Measurements from ENCODE around the gene PPFIBP1.

DNA sequence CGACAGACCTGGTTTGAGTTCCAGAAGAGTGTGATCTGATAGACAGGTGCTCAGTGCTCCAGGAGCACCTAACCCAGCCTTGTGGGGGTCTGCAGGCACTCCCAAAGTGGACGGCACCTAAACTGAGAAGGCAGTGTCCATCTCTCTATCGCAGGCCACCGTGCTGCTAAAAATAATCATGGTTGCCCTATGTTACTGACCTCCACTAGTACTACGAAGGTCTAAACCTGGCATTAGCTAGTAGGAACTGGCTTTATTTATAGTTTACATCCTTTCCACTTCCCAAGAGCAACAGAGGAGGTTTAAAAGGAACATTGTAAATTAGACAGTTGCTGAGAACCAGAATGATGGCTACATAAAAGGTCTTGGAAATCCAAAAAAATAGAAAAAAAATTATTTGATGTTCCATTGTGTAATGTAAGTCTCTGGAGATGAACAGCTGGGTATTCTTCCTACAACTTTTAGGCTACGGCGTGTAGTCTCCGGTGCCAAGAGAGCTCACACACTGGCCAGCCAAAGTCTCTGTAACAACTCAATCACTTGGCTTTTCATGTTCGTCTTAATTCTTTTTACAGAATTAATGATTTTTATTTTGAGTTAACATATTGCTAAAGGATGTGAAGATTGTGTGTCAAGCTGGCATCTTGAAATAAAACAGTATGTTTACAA, 27.3 kb downstream of the PPFIBP1 start:
- TF ChIP-seq CTCF (IDR thresholded peaks at IDR 0.05) (no peak), POLR2A (IDR thresholded peaks at IDR 0.05) (no peak), POLR2AphosphoS5 (IDR thresholded peaks at IDR 0.05) (no peak)

Data from upper lobe of left lung (tissue), 4 donors.